GM19328 (cell line): Measurements from ENCODE around the gene ENTHD1.

Experiments used
- ATAC-seq: cut with Tn5 transposase; IDR thresholded peaks from one replicate; pipeline ENCODE4 v1.9.1; 2021; ENCODE audit warnings: mild to moderate bottlenecking, moderate library complexity; ENCODE audit not compliant: unreplicated experiment

Gene ENTHD1, protein sequence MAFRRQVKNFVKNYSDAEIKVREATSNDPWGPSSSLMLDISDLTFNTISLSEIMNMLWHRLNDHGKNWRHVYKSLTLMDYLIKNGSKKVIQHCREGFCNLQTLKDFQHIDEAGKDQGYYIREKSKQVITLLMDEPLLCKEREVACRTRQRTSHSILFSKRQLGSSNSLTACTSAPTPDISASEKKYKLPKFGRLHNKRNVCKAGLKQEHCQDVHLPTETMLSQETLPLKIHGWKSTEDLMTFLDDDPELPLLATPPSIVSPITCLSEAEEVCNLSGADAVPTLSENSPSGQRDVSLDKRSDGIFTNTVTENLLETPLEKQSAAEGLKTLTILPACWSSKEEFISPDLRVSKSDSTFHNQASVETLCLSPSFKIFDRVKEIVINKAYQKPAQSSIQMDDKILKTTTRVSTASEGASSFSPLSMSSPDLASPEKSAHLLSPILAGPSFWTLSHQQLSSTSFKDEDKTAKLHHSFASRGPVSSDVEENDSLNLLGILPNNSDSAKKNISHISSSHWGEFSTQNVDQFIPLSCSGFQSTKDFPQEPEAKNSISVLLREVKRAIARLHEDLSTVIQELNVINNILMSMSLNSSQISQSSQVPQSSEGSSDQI

DNA sequence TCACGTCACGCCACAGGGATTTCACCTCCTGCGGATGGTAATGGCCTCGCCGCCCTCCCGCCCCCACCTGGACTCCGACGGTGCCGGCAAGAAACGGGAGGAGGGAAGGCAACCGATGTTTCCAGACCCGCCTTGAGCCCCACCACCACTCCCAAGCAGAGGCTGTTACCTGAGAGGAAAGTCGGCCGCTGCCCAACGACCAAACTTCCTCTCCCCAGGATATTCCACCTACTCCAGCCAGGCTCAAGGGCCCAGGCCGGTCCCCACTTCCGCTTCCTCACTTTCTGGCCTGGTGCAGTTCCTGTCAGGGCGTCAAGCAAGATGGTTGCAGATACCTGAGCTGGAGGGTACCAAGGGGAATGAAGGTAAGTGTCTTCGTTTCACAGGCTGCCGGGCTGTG is at the start of gene ENTHD1:
TSS of gene ENTHD1 (minus strand) at position 235 of the 400 bp plus-strand sequence. CDS start 6,012 bp downstream, outside the sequence.
- no peak for ATAC-seq

DNA sequence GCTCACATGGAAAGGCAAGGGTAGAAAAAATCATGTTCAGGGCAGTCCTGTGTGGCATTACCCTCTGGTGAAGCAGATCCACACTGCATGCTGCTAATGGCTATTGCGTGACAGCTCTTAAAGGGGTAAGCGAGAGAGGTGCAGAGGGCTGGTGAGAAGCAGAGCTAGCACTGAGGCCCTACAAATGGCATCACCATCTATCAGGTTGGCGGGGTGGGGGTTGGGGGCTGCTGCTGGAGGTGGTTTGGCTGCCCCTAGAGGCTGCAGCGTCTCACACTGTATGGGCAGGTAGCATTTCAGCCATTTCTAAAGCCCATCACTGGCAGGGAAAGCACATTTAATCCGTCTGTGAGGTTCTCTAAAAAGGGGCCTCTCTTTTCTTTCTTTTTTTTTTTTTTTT is 49.8 kb upstream of the ENTHD1 start:
- no peak for ATAC-seq

DNA sequence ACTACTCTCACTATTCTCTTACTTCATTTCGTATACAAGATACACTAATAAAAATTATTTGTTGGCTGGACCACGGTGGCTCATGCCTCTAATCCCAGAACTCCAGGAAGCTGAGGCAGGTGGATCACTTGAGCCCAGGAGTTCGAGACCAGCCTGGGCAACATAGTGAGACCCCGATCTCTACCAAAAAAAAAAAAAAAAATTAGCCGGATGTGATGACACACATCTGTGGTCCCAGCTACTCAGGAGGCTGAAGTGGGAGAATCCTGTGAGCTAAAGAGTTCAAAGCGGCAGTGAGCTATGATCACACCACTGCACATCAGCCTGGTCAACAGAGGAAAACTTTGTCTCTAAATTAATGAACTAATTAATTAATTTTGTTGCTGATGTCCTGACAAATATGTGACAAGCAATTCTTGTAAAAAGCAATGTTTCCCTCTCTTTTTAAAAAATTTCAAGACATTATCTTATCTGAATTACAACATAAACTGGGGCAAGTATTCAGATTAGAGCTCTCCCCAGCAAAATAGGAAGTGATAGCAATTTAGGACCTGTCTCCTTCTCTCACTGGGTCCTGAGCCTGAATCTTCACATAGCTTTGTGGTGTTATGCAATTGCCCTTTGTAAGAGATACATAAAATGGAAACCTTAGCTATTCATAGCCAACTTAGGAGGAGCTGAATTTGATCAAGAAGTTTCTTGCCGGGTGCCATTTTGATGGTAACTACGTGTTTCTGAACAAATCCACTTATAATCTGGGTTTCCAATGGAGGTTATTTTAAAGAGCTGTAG is 49.1 kb upstream of the ENTHD1 start:
- no peak for ATAC-seq

DNA sequence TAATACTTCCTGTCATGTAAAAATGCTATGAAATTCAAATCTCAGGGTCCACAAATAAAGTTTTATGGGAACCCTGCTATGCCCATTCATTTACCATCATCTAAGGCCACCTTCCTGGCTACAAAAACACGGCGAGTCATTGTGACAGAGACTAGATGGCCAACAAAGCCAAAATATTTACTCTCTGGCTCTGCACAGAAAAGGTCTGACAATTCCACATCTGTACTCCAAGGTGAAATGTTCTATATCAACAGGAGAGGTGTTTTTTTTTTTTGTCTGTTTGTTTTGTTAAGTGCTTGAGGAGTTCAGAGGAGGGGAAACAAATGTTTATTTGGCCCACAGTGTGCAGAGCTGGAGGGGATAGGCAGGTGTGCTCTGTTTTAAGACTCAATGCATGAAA is 48.0 kb upstream of the ENTHD1 start:
- no peak for ATAC-seq

DNA sequence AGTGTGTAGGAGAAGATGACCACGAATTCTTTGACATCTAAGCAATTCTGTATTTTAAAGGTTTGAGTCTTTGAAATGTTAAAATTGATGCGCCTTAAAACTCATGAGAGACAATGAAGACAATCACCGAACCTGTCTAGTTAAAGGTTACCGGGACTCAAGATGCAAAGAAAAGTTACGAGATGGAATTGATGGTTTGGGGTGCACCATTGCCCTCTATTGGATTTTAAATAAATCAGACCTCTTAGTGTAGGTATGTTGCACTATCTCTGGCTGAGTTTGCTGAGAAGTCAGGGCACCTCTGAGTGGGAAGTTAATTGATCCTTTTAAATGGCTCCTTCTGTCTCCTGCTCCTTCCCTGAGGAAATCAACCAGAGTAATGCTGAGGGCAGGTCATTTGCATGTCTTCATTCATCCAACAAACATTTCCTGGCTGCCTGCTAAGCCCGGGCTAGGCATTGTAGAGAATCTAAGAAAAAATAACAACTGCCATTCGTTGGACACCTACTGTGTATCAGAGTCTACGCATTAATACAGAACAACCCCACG is 47.3 kb upstream of the ENTHD1 start:
- ATAC-seq = no peak

DNA sequence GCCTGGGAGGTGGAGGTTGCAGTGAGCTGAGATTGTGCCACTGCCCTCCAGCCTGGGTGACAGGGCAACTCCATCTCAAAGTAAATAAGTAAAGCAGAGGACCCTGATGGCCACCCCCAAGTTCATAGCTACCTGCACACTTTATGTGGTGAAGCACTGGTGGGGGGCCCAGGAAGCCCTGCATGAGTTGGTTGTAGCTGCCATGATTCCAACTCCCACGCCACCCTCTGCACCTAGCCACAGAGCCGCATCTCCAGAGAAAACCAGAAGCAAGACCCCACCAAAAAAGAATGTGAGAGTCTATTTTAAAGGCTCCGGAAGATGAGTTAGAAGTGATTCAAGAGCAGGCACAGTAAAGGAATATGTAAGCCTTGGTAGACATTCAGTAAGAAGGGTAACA is 46.3 kb upstream of the ENTHD1 start:
- no peak for ATAC-seq

DNA sequence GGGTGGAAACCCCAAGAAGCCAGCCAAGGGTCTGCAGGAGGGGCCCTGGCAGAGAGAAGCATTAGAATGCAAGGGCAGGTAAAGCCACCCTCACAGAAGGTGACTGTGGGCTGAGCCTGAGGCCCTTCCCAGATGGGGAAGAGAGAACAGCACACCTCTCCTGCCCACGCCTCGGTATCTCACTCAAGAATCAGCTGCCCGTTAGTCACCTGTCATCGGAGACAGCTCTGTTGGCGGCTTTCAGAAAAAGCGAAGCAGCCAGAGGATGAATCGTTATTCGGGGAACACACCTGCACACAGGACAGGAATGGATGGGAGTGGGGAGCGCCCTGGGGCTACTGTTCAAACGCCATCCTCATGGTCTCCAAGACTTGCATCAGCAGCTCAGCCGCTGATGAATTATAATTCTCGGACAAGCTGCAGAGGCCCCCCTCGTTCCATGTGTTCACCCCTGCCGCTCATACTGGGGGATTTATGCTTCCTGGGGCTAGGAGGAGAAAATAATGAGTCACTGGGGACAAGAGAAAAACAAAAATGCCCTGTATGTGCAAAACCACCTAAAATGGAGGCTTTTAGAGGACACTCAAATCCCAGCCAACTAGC is 45.0 kb upstream of the ENTHD1 start:
- no peak for ATAC-seq

DNA sequence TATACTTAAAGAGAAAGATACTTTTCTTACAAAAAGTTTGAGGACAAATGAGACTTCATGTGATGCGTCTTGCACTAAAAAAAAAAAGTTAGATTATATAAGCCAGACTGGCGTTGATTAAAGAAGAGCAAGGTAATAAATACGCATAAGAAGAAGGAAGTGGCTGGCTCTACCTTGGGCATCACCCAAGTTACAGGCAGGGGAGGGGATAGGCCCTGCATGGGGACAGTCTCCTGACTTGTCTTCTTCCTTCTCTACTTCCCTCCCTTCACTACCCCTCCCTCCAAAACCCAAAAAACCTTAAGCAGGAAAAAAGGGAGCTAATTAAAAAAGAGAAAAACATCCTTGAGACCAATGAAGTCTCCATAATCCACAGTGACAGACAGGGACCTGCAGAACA is 44.3 kb upstream of the ENTHD1 start:
- ATAC-seq = no peak

DNA sequence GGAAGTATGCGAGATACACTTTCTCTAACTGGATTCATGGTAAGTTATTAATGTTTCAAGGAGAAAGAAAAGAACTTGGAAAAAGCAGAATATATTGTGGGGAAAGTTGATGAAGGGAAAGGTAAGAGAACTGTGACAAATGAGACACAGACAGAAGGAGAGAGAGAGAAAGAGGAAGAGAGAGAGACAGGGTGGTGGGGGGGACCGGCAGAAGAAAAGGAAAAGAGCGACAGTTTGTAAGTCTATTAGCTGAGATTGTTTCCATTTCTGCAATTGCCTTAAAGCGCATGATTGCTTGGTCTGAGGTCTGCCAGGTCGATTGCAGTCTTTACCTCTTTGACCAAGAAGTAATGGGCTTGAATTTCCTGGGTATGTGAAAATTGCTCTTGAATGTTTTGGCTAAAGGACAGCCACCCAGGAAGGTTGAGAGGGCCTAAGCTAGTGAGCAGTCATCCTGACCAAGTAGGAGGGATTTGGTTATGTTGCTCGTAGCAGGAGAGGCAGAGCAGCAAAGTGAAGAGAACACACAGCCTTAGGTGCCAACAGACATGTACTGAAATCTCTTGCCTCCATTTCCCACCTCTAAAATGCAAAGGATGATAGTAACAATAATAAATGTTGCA is 43.1 kb upstream of the ENTHD1 start:
- ATAC-seq = no peak

DNA sequence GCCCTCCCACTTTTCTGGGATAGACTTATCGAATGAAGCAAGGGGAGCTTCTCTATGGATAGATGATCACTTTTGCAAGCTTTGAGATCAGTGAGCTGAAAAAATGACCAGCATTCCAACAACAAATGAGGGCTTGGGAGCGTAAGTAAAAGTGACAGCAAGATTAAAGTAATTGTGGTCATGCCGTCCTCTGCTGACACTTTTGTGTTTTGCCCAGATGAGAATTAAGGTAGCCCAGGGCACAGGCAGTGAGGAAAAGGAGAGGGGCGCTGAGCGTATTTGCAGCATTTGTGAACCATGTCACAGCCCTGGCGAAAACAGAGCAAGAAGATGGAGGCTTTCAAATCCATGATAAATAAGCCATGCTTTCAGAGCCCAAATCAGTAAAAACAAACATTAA is 42.1 kb upstream of the ENTHD1 start:
- ATAC-seq = no peak

DNA sequence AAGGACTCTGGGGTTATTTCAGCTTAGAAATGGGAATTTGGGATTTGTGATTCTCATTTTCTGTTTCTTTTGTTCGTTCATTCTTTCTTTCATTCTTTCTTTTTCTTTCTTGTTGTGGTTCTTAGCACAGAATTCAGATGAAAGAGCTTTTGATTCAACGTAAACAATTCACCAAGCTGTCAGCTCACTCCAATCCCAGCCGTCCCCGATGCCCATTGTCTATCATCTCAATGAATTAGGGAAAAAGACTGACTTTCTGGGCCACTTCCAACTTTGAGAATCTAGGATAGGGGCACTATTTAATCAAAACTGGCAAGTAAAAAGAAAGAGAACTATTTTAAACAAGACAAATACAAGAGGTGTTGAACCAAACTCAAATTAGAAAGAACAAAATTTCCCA is 41.6 kb upstream of the ENTHD1 start:
- no peak for ATAC-seq

DNA sequence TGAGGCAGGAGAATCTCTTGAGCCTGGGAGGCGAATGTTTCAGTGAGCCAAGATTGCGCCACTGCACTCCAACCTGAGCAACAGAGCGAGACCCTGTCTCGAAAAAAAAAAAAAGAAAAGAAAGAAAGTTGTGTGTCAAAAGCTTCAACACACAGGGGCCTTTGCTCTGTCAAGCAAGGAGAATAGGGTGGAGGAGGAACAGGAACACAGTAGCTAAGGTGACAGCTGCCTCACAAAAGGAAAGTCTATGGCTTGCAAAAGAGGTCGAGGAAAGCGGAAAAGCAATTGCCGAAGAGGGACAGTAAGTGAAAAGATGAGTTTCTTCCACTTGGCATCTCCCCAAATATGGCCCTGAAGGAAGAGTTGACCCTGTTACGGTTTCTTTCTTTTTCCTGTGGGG is 40.2 kb upstream of the ENTHD1 start:
- no peak for ATAC-seq

DNA sequence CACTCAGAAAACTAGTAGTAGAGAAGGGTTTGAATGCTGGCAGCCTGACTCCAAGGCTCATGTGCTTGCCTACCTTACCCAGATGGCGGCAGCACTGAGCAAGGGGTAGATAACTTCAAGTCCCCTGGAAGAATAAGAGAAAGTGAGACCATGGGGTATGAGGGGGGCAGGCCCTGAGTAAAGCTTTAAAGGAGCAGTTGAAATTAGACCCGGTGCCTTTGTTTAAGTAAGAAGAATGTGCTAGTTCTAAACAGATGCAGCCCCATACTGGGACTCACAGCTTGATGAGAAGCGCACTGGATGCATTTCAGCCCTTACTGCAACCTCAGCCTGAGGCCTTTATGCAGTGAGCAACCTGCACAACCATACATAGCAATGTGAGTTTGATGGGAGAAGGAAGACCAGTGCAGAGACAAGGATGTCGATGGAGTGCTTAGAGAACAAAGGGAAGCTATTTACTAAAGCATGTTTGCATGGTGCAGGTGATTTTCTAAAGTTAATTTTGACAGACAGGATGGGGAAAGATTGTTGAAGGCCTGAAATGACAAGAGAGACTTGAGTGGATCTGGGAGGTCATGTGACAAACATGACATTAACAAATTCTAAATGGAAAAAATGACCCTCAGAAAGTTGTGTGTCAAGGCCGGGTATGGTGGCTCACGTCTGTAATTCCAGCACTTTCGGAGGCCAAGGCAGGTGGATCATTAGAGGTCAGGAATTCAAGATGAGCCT is 39.5 kb upstream of the ENTHD1 start:
- no peak for ATAC-seq

DNA sequence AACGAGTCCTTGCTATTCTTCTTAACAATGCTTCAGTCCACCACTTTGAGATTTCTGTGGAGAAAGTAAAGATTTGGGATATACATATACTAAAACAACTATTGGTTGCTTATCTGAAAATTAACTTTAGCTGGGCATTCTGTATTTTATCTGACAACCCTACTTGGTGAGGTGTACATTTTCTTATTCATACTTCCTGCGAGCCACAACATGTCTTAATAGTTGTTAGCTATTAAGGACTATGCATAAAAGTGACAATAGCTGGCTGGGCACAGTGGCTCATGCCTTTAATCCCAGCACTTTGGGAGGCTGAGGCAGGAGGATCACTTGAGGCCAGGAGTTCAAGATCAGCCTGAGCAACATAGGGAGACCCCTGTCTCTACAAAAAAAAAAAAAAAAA is 38.6 kb upstream of the ENTHD1 start:
- ATAC-seq = no peak

DNA sequence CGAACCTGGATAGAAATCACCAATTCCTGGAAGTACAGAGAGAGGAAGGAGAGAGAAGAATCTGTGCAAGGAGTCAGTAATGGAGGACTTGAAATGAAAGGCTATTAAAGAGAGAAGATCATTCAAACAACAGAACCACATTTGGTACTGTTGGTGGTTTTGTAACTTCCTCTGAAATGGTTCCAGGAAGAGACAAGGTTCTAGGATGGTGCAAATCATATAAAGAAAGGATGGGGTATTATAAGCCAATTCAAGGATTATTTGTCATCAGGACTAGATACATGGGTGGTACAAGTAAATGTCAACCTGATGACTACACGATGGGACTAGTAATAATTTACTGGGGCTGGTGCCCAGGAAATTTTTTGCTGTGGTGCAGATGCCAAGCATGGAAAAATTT is 37.7 kb upstream of the ENTHD1 start:
- no peak for ATAC-seq

DNA sequence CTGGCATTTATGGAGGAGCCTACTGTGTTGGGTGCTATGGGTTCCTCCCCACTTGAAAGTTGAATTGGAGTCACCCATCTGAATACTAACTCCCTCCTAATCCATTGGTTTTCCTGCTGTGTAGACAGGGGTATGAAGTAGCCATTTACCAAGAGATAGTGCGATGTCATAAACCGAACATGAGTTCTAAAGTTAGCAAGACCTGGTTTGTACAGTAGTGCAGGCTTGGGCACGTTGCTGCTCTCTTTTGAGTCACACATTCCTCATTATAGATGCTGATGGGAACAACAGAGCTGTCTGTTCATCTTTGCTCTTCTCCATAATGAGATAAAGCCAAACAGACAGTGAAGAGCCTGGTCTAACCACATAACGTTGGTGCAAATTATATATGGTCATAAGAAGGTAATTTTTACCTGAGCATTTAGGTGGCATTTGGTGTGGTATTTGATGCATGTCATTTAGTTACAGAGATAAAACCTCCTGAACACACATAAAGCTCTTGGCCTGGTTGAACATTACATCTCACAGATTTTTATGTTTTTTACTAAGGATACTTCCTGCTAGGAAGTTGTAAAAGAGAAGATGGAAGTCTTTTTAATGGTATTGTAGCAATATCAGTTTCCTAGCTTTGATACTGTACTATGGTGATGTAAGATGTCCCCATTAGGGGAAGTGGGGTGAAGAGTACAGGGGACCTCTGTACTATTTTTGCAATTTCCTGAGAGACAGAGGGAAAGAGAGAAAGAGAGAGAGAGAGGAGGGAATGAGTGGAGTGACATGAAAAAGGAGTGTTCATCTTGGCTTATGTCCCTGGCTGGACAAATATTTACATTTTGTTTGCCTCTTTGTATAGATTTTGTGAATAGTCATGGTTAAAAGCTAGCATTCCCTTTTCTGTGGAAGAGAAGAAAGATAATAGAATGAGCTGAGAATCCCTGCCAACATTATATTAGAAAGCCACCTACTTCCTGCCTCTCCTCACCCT is 35.3 kb upstream of the ENTHD1 start:
- no peak for ATAC-seq

DNA sequence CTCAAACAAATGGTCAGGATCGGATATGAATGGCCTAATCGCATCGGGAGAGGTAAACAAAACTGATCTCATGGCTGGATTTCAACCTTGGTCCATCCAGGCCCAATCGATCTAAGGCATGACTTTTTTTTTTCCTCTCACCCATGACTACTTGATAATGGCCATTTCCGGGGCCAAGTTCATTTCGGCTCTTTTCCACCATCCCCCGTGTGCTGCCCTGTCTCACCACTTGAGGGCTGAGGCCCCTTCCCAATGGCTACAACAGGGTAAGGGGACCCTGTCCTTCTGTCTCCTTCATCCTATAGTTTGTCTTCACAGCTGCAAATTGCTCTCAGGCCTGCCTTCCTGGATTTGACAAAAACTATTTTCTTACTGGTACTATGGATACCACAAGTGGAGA is 34.0 kb upstream of the ENTHD1 start:
- no peak for ATAC-seq

DNA sequence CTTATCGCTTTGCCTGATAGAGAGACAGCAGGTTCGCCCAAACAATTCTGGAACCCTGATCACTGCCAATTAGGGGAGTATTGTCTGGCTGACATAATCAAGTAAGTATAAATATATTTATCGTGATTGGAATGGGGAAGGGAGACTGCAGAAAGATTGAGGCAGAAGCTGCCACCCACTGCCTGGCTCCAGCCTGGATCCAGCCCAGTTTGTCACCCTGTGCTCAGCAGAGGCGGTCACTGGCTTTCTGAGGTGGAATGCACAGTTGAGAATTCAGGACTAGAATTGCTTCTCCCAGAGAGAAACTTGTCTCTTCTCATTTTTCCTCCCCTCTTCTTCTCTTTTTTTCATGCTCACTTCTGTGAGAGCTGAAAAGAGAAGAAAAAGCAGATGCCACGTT is 33.2 kb upstream of the ENTHD1 start:
- no peak for ATAC-seq
